HG03025 (cell line): Measurements from ENCODE around the gene XBP1.
"Not testable (repeated sequence)": the region's sequence is repeated elsewhere in the genome, so short reads cannot be mapped to it uniquely, and the experiment has no call there.

ENCODE experiments used
- ATAC-seq: cut with Tn5 transposase; IDR thresholded peaks from one replicate; pipeline ENCODE4 v1.9.1; 2021; ENCODE audit warnings: mild to moderate bottlenecking, moderate library complexity; ENCODE audit not compliant: unreplicated experiment, low FRiP score

Gene XBP1

GRCh38 chr22:28793976-28794584, 6.3 kb downstream of the XBP1 start:
- no peak for ATAC-seq

- ATAC-seq: peak; percentile 21
Observed at GRCh38 chr22:28792491-28793383, 7.6 kb downstream of the XBP1 start.

GRCh38 chr22:28791841-28792490, 8.4 kb downstream of the XBP1 start:
- ATAC-seq: peak; percentile 50

GRCh38 chr22:28791124-28791523, 9.2 kb downstream of the XBP1 start:
- no peak for ATAC-seq

GRCh38 chr22:28788601-28789000, 11.8 kb downstream of the XBP1 start:
- ATAC-seq: no peak

GRCh38 chr22:28783786-28784671, 16.3 kb downstream of the XBP1 start:
- ATAC-seq: no peak

- ATAC-seq: no peak
Observed at GRCh38 chr22:28780296-28780695, 20.1 kb downstream of the XBP1 start.

GRCh38 chr22:28779833-28780232, 20.5 kb downstream of the XBP1 start:
- ATAC-seq: no peak

GRCh38 chr22:28774378-28774777, 26.0 kb downstream of the XBP1 start:
- no peak for ATAC-seq

- peak; percentile 18 for ATAC-seq
Observed at GRCh38 chr22:28773461-28773867, 26.9 kb downstream of the XBP1 start.

GRCh38 chr22:28772633-28773460, 27.5 kb downstream of the XBP1 start, which contains the start of gene CCDC117:
CCDC117 (plus strand) TSS chr22:28772695; CDS start chr22:28772850, 155 bp downstream.
- peak; percentile 87 for ATAC-seq

- ATAC-seq: no peak
Observed at GRCh38 chr22:28771195-28771791, 29.1 kb downstream of the XBP1 start.

- ATAC-seq: no peak
Observed at GRCh38 chr22:28769394-28770085, 30.8 kb downstream of the XBP1 start.

- ATAC-seq: no peak
Observed at GRCh38 chr22:28768701-28769393, 31.5 kb downstream of the XBP1 start.

- ATAC-seq: no peak
Observed at GRCh38 chr22:28766628-28767027, 33.7 kb downstream of the XBP1 start.

GRCh38 chr22:28762000-28762399, 38.4 kb downstream of the XBP1 start:
- not testable (repeated sequence) for ATAC-seq

- no peak for ATAC-seq
Observed at GRCh38 chr22:28761449-28761755, 39.0 kb downstream of the XBP1 start.
